Fibroblast of lung (primary cell): Measurements from ENCODE around the gene TLR10.

ENCODE experiments used
- CTCF ChIP-seq, 2 donors: IDR thresholded peaks in 1 of 2; conservative IDR thresholded peaks in 1 of 2; 1 replicate in 1 of 2; 2 replicates in 1 of 2; pipeline ENCODE4 v1.5.1; 2011 to 2012; ENCODE audit warnings: low read length in 2 of 2, control low read depth in 1 of 2, inconsistent platforms in 1 of 2, low read depth in 1 of 2, mild to moderate bottlenecking in 1 of 2
- EZH2 ChIP-seq: IDR thresholded peaks from 2 replicates; pipeline ENCODE4 v1.5.1; 2012; ENCODE audit warnings: low read length, control low read depth, mild to moderate bottlenecking; ENCODE audit errors: missing control alignments

GRCh38 chr4:38734911-38735310, 47.9 kb downstream of the TLR10 start:
- TF ChIP-seq CTCF (conservative IDR thresholded peaks at IDR 0.05 in 1 of 2, IDR thresholded peaks at IDR 0.05 in 1 of 2; ENCODE audit: low read depth in 1 of 2, low read length in 2 of 2) (no peak), EZH2 (no peak)
